Kidney epithelial cell (primary cell): ENCODE data around the gene FAM228A. TPM values are rescaled to one million over a fixed set of nuclear protein-coding genes. Genes with fewer than 3 reads are reported as not detected.
"Not testable (repeated sequence)": the region's sequence is repeated elsewhere in the genome, so short reads cannot be mapped to it uniquely, and the experiment has no call there.

Experiments used
- DNase-seq: peaks from one replicate; pipeline ENCODE4 v3.0.0-alpha.2; 2010; ENCODE audit warnings: low read depth
- H3K27me3 ChIP-seq: 2 replicates; pipeline ENCODE4 v1.6.0; 2011; ENCODE audit warnings: low read length; ENCODE audit not compliant: control insufficient read depth, insufficient read depth
- H3K36me3 ChIP-seq: 2 replicates; pipeline ENCODE4 v1.5.1; 2011; ENCODE audit warnings: low read length; ENCODE audit not compliant: control insufficient read depth, insufficient read depth
- H3K4me3 ChIP-seq: 2 replicates; pipeline ENCODE4 v1.5.1; 2011; ENCODE audit warnings: low read depth, mild to moderate bottlenecking, control low read depth, low read length
- total RNA-seq: library from RNA; depleted of rRNA; stranded (reverse); fragments of >200 nt; gene quantifications from 2 replicates; pipeline ENCODE4 v1.2.3, GENCODE V29; 2015
- TF ChIP-seq, protein P1 (sequence below): IDR thresholded peaks from 2 replicates; pipeline ENCODE4 v1.5.1; 2011; ENCODE audit warnings: mild to moderate bottlenecking, moderate library complexity, low read length, control low read depth, inconsistent platforms; ENCODE audit not compliant: insufficient read depth, poor library complexity, severe bottlenecking

The FAM228A gene
- total RNA-seq, 1 donor from 2014 or later: 0.29 TPM

DNA sequence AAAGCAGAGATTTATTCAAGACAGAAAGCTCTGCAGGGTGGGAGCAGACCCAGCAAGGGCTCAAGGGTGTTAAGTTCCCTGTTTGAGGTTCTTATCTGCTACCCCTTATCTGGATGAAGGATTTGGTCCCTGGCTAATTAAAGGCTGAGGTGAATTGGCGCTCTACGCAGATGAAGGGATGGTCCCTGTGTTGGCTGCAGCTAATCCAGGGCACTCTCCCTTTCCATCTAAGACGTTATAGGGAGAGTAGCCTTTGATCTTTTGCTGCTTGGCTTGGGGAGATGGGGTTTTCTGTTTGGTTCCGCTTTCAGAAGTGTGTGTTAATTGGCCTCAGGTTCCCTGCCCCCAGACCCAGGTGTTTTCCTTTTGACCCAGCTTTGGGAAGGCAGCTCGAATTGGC lies 17.0 kb downstream of the FAM228A start:
- DNase-seq: no peak
- Histone ChIP-seq H3K4me3 (no peak overlapping the region), H3K27me3 (no peaks in the 10 kb centered on the region), H3K36me3 (no peaks in the 10 kb centered on the region)
- TF ChIP-seq, protein P1, sequence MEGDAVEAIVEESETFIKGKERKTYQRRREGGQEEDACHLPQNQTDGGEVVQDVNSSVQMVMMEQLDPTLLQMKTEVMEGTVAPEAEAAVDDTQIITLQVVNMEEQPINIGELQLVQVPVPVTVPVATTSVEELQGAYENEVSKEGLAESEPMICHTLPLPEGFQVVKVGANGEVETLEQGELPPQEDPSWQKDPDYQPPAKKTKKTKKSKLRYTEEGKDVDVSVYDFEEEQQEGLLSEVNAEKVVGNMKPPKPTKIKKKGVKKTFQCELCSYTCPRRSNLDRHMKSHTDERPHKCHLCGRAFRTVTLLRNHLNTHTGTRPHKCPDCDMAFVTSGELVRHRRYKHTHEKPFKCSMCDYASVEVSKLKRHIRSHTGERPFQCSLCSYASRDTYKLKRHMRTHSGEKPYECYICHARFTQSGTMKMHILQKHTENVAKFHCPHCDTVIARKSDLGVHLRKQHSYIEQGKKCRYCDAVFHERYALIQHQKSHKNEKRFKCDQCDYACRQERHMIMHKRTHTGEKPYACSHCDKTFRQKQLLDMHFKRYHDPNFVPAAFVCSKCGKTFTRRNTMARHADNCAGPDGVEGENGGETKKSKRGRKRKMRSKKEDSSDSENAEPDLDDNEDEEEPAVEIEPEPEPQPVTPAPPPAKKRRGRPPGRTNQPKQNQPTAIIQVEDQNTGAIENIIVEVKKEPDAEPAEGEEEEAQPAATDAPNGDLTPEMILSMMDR: no peak

DNA sequence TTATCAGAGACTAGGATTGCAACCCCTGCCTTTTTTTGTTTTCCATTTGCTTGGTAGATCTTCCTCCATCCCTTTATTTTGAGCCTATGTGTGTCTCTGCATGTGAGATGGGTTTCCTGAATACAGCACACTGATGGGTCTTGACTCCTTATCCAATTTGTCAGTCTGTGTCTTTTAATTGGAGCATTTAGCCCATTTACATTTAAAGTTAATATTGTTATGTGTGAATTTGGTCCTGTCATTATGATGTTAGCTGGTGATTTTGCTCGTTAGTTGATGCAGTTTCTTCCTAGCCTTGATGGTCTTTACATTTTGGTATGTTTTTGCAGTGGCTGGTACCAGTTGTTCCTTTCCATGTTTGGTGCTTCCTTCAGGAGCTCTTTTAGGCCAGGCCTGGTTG lies 22.4 kb downstream of the FAM228A start:
- not testable (repeated sequence) for H3K27me3 ChIP-seq, DNase-seq, H3K36me3 ChIP-seq, H3K4me3 ChIP-seq

DNA sequence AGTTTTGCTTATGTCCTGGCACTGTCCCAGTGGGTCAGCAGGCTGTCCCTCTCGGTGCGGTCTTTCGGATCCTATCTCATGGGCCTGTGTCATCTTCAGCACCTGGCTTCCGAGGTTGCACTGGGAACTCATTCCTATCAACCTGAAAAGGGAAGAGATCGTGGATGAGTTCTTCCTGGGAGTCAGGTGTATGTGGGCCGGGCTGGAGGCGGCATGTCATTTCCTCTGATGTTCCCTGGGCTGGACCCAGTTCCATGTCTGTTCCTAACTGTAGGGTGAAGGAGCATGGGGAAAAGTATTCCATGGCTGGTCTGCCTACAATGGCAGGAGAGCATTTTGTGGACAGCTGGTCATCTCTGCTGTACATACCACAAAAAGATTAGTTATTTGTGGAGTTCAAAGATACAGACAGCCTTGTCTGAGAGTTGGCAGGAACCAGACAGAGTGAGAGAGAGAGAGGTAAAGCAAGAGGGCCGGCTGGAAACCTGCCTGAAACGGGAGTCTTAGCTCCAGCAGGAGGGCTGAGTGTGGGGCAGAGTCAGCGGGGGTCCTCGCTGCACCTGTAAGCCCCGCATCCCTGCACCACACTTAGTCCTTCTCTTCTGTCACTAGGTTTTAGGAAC lies 25.2 kb downstream of the FAM228A start:
- Histone ChIP-seq H3K4me3 (no peak overlapping the region), H3K27me3 (no peaks in the 10 kb centered on the region), H3K36me3 (no peaks in the 10 kb centered on the region)
- DNase-seq: no peak
- TF ChIP-seq, protein P1: no peak

DNA sequence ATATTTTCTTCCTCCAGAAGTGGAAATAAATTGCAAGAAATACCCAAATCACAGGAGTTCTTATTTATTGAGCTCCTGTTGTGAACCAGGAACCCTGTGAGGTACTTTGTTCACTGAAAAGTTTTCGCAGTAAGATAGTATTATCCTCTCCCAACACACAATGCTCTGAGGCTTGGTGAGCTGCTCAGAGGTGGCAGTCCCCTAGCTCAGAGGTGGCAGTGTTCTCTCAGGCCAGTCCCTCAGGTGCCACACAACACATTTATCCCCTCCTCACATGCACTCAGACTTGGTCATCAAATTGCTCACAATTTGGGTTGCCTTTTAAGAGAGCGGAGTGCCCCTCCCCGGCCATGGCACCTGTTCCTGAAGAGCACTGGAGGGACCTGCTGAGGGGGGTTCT lies 25.9 kb downstream of the FAM228A start:
- TF ChIP-seq, protein P1: no peak
- Histone ChIP-seq H3K27me3 (no peaks in the 10 kb centered on the region), H3K4me3 (no peak overlapping the region), H3K36me3 (no peaks in the 10 kb centered on the region)
- no peak for DNase-seq

DNA sequence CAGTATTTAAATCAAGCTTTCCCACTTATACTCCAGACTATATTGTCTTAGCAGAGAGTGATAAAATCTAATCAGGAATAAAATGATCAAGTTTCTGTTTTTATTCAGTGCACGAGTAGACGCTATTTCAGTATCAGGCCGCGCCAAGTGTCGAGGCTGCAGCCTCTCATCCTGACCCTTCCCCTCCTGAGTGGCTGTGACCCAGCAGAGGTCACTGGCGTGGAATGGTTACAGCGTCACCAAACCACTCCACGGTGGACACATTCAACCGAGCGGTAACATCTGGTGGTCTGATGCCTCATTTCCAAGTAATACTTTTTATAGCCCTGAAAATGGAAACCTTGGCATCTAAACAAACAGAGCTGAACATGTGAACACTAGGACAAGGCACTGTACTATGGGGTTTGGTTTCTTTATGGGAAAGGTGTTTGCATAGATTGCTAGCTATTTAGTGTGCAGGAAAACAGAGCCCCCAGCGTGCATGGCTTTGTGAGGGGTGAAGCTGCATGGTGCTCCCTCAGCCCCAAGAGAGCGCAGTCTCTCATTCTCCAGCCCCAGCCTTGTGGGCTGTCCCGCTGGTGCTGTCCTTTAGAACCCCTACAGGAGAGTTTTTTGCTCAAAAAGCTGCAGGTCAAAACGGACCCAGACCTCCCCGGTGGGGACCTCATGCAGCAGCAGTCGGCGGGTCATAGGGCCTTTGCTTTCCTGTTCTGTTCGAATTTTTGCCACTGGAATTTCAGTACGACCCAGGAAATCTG lies 28.4 kb downstream of the FAM228A start:
- Histone ChIP-seq H3K27me3 (no peaks in the 10 kb centered on the region), H3K36me3 (no peaks in the 10 kb centered on the region), H3K4me3 (no peak overlapping the region)
- TF ChIP-seq, protein P1: no peak
- no peak for DNase-seq

DNA sequence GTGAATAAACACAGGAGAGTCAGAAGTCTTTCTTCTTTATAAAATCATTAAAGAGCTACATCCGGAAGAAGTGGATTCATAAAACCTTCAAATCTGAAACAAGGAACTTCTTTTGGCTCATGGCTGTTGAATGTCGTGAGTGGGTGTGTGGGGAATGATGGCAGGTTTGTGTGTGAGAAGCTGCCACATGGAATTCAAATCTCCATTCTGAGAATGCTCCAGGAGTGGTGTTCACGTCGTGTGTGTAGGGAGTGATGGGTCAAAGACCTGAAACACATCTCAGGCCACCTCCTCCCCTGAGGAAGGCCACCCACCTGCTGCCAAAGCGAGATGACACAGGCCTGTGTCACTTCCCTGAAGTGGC lies 28.9 kb downstream of the FAM228A start:
- TF ChIP-seq, protein P1: no peak
- Histone ChIP-seq H3K4me3 (no peak overlapping the region), H3K27me3 (no peaks in the 10 kb centered on the region), H3K36me3 (no peaks in the 10 kb centered on the region)
- no peak for DNase-seq
